SJSA1 (cell line): Measurements from ENCODE around the gene LRSAM1. TPM values are rescaled to one million over a fixed set of nuclear protein-coding genes. Genes with fewer than 3 reads are reported as not detected.

Source experiments
- DNase-seq, 2 experiments: peaks; one replicate each; pipeline ENCODE4 v3.0.0-alpha.2; 2015 to 2020; ENCODE audit warnings: low spot score in 2 of 2, low read depth in 1 of 2
- H3K27ac ChIP-seq: fragments of 250-450 bp; sonication (Bioruptor Pico); 2 replicates; pipeline ENCODE4 v1.5.1; 2020; ENCODE audit warnings: mild to moderate bottlenecking, moderate library complexity
- H3K27me3 ChIP-seq: fragments of 250-450 bp; sonication (Bioruptor Pico); replicated peaks from 2 replicates; pipeline ENCODE4 v1.5.1; 2020; ENCODE audit warnings: mild to moderate bottlenecking, moderate library complexity
- H3K36me3 ChIP-seq: fragments of 250-450 bp; sonication (Bioruptor Pico); 2 replicates; pipeline ENCODE4 v1.5.1; 2020; ENCODE audit warnings: mild to moderate bottlenecking
- H3K4me1 ChIP-seq: fragments of 250-450 bp; sonication (Bioruptor Pico); replicated peaks from 2 replicates; pipeline ENCODE4 v1.6.1; 2021; ENCODE audit warnings: mild to moderate bottlenecking
- H3K4me3 ChIP-seq: fragments of 250-450 bp; sonication (Bioruptor Pico); 2 replicates; pipeline ENCODE4 v1.5.1; 2020; ENCODE audit warnings: mild to moderate bottlenecking
- H3K9me3 ChIP-seq: fragments of 250-450 bp; sonication (Bioruptor Pico); replicated peaks from 2 replicates; pipeline ENCODE4 v1.5.1; 2020; ENCODE audit warnings: mild to moderate bottlenecking
- total RNA-seq: library from RNA; depleted of rRNA; stranded (reverse); fragments of >200 nt; shearing (Covaris generic); gene quantifications from 2 replicates; pipeline ENCODE4 v1.2.3, GENCODE V29; 2014

Gene LRSAM1
- total RNA-seq, 1 experiment from 2014 or later: 5.3 TPM

DNA sequence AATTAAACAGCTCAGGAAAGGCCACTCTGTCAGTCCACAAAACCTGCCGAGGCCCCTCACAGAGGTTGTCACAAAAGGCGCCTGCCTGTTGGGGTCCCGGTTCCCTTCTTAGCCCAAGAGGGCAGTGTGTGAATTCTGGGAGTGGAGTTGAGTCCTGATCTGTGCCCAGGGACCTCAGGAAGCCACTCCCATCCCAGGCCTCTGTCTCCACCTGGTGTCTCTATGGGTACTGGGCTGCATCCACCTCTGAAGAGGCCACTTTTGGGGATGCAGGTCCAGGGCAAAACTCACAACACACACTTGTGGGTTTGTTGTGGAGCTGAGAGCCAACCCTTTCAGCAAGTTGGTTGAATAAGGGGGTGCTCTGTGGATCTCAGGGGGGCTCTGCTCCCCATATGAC lies 86.5 kb downstream of the LRSAM1 start:
- no peak for DNase-seq
- peaks cover 85% of the 10 kb centered on the region for H3K4me1 ChIP-seq
- H3K27me3 ChIP-seq: no peaks in the 10 kb centered on the region
- H3K4me3 ChIP-seq: no peak overlapping the region
- H3K36me3 ChIP-seq: peaks cover 65% of the 10 kb centered on the region
- peak overlapping the region; percentile 43; the same call in 1 of the 2 replicates for H3K27ac ChIP-seq
- H3K9me3 ChIP-seq: no peaks in the 10 kb centered on the region

- H3K4me3 ChIP-seq: no peak overlapping the region
- H3K27ac ChIP-seq: peak overlapping the region; percentile 68
- no peaks in the 10 kb centered on the region for H3K9me3 ChIP-seq
- H3K36me3 ChIP-seq: peaks cover 73% of the 10 kb centered on the region
- no peaks in the 10 kb centered on the region for H3K27me3 ChIP-seq
- peak in 1 of 2 experiments; percentile 51 for DNase-seq
- H3K4me1 ChIP-seq: peaks cover 96% of the 10 kb centered on the region
Measured at GRCh38 chr9:127538849-127539258, 87.5 kb downstream of the LRSAM1 start.

DNA sequence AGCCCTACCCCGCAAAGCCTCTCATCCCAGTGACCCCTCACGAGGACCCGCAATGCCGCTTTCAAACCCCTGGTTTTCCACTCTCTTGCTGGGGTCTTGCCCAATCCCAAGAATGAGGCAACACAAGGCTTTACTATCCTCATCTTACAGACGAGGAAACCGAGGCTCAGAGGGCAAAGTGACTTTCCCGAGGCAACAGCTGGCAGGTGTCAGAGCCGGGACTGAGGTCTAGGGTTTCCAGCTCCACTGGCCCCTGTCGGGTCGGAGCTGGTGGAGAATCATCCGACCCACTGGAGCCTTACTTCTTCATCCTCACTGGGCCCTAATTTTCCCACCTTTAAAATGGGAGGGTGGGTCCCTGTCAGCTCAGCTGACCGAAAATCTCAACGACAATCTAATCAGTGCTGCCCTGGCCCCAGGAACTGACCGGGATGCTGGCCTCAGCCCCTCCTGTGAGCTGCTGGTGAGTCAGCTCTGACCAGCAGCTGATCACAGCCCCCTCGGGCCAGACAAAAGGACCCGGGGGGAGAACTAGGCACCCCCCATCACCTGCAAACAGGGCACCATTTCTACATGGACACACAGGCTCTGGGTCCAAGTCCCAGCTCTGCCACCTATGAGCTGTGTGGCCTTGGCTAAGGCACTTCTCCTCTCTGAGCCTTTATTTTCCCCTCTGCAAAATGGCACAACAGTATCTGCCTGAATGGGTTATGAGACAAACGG lies 88.1 kb downstream of the LRSAM1 start:
- H3K4me3 ChIP-seq: no peak overlapping the region
- H3K36me3 ChIP-seq: peaks cover 71% of the 10 kb centered on the region
- H3K27me3 ChIP-seq: no peaks in the 10 kb centered on the region
- H3K27ac ChIP-seq: peak overlapping the region; percentile 68
- H3K9me3 ChIP-seq: no peaks in the 10 kb centered on the region
- peaks cover 94% of the 10 kb centered on the region for H3K4me1 ChIP-seq
- no peak for DNase-seq

DNA sequence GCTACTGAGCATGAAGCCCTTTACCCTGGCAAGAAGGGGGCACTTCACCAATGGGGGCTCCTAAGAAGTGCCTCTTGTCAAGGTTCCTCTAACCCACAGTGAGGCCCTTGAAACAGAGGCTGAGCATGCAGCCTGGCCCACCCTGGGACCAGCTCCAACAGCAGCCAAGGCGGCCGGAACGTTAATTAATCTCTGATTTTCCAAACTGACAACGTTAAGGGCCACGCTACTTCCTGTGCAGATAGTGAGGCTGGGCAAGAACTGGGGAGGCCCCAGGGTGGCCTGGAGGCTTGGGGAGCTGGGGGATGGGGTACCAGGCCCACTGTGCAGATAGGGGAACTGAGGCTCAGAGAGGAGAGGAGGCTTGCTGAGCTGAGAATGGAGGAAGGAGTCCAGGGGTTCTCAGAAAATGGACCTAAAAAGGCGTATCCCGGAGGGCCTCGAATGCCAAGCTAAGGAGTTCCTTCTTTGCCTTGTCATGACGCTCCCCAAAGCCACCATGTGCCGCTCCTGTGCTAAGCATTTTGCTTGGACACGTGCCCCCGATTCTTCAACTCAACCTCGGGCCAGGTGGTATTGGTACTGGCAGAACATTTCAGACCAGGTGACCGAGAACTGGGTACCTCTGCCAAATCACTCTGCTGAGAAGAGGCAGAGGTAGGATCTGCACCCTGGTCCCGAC lies 88.8 kb downstream of the LRSAM1 start:
- Histone ChIP-seq H3K27me3 (no peaks in the 10 kb centered on the region), H3K36me3 (peaks cover 71% of the 10 kb centered on the region), H3K4me3 (no peak overlapping the region), H3K9me3 (no peaks in the 10 kb centered on the region), H3K27ac (no peak overlapping the region; the same call in 1 of the 2 replicates), H3K4me1 (peaks cover 94% of the 10 kb centered on the region)
- DNase-seq: no peak

DNA sequence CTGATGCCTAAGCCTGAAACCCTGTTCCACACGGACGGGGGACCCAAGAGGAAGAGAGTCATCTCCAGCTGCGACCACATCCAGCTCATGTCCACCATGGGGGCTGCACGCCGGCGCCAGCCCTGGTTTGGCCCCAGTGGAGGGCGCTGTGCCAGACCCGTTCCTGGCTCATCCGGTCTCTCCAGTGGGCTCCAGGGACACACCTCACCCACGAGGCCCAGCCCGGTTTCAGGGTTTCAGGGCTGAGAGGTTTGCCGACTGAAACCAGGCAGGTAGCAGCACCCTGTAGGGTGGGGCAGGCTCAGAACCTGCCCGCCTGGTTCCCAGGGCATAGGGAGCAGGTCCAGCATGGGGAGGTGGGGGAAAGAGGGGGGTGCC lies 89.3 kb downstream of the LRSAM1 start:
- Histone ChIP-seq H3K36me3 (peaks cover 66% of the 10 kb centered on the region), H3K4me3 (no peak overlapping the region), H3K27me3 (no peaks in the 10 kb centered on the region), H3K27ac (no peak overlapping the region), H3K9me3 (no peaks in the 10 kb centered on the region), H3K4me1 (peaks cover 95% of the 10 kb centered on the region)
- no peak for DNase-seq

- H3K4me3 ChIP-seq: no peak overlapping the region
- DNase-seq: no peak
- H3K27me3 ChIP-seq: no peaks in the 10 kb centered on the region
- peaks cover 95% of the 10 kb centered on the region for H3K4me1 ChIP-seq
- H3K27ac ChIP-seq: no peak overlapping the region
- peaks cover 62% of the 10 kb centered on the region for H3K36me3 ChIP-seq
- no peaks in the 10 kb centered on the region for H3K9me3 ChIP-seq
Measured at GRCh38 chr9:127541176-127541575, 89.9 kb downstream of the LRSAM1 start.

- Histone ChIP-seq H3K36me3 (peaks cover 61% of the 10 kb centered on the region), H3K4me3 (no peak overlapping the region), H3K27ac (peak overlapping the region; percentile 43; the same call in 1 of the 2 replicates), H3K9me3 (no peaks in the 10 kb centered on the region), H3K4me1 (peaks cover 96% of the 10 kb centered on the region), H3K27me3 (no peaks in the 10 kb centered on the region)
- no peak for DNase-seq
Measured at GRCh38 chr9:127541865-127542264, 90.6 kb downstream of the LRSAM1 start.

- H3K4me1 ChIP-seq: peaks cover 87% of the 10 kb centered on the region
- H3K27ac ChIP-seq: no peak overlapping the region
- peaks cover 60% of the 10 kb centered on the region for H3K36me3 ChIP-seq
- H3K4me3 ChIP-seq: no peak overlapping the region
- no peak for DNase-seq
- no peaks in the 10 kb centered on the region for H3K9me3 ChIP-seq
- H3K27me3 ChIP-seq: no peaks in the 10 kb centered on the region
Measured at GRCh38 chr9:127543221-127543620, 91.9 kb downstream of the LRSAM1 start.

DNA sequence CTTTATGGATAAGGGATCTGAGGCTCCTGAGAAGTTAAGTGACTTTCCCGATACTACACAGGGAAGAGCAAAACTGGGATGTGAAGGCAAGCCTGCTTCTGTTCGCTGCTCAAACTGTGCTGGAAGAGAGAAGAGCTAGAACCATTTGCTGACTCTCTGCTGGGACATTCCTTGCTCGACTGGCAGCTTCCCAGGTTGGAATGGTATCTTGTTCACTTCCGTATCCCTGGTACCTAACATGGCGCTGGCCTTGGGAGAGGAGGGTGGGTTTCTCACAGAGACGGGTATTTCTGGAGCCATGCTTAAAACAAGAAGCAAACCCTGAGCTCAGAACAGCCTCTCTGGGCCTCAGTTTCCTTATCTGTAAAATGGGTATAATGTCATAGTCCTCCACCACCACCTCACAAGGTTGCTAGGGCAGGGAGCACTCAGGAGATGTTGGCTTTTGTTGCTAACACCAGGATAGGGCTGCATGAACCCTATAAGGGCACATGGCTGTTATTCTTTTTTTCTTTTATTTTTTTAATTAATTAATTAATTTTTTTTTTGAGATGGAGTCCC lies 92.7 kb downstream of the LRSAM1 start:
- no peaks in the 10 kb centered on the region for H3K9me3 ChIP-seq
- H3K27ac ChIP-seq: no peak overlapping the region
- no peak overlapping the region for H3K4me3 ChIP-seq
- no peak for DNase-seq
- H3K27me3 ChIP-seq: no peaks in the 10 kb centered on the region
- H3K4me1 ChIP-seq: peaks cover 79% of the 10 kb centered on the region
- peaks cover 67% of the 10 kb centered on the region for H3K36me3 ChIP-seq

DNA sequence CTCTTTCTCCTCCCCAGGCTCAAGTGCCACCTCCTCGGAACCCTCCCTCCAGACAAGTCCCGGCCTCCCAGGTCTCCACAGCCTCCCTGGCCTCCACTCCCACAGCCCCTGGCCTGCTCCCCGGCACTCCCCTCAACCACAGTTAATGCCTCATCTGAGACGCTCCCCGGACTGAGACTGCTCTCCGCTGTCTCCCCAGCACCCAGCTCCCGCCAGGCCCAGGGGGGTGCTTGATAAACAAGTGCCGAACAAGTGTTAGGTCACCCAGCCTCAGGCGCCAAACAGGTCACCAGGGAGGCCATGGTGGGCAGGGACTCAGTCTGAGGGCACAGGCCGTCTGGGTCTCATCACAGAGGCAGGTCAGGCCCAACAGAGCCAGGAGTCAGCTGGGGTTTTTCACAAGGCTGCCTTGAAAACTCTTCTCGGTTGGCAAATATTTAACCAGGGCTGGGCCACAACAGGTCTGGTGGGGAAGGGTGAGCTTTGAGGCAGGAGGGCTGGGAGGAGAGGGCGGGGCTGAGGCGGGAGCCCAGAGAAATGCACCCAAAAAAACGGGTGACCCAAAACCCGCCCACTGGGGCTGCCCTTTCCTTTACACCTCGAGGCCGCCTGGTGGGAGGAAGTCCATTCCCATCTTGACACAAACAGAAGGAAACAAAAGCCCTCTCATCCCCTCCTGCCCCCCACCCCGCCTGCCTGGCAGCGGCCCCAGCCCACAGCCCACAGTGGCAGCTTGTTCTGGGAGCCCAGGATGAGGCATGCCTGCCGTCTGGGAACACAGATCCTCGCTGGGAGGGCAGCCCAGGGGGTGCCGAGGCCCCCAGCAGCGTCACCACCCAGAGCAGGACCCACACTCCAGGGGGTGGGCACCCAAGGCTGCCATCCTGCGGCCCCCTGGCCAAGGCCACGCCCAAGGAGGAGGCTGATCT lies 94.2 kb downstream of the LRSAM1 start:
- Histone ChIP-seq H3K4me1 (peaks cover 65% of the 10 kb centered on the region), H3K27ac (peak overlapping the region; percentile 57), H3K9me3 (no peaks in the 10 kb centered on the region), H3K4me3 (no peak overlapping the region), H3K27me3 (no peaks in the 10 kb centered on the region), H3K36me3 (peaks cover 68% of the 10 kb centered on the region)
- peak; percentile 76 to 88 for DNase-seq

- H3K27me3 ChIP-seq: no peaks in the 10 kb centered on the region
- H3K4me3 ChIP-seq: no peak overlapping the region
- DNase-seq: no peak
- no peaks in the 10 kb centered on the region for H3K9me3 ChIP-seq
- peak overlapping the region; percentile 57 for H3K27ac ChIP-seq
- peaks cover 67% of the 10 kb centered on the region for H3K36me3 ChIP-seq
- peaks cover 57% of the 10 kb centered on the region for H3K4me1 ChIP-seq
Measured at GRCh38 chr9:127546125-127546832, 95.0 kb downstream of the LRSAM1 start.

DNA sequence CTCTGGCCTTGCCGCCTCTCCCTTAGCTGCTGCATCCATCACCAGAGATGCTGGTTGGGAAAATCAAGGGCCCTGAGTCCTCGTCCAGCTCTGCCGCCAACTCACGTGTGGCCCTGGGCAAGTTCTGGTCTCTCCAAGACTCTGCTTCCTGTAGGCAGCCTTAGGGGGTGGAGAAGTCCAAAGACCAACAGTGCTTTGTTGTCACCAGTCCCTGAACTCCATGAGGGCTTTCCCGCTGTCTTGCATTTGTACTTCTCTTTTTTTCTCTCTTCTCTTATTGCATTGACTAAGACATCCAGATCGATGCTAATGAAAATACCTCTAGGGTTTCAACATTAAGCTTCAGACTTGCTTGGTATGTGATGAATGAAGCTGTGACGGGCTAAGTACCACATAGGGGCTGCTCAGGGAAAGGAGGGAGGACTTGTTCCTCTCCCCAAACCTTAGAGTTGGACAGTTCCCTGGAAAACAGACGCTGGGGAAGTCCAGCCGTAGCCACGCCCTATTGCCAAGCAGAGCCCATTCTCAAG lies 97.1 kb downstream of the LRSAM1 start:
- Histone ChIP-seq H3K36me3 (peaks cover 61% of the 10 kb centered on the region), H3K27ac (no peak overlapping the region), H3K4me1 (peaks cover 35% of the 10 kb centered on the region), H3K27me3 (no peaks in the 10 kb centered on the region), H3K4me3 (no peak overlapping the region), H3K9me3 (no peaks in the 10 kb centered on the region)
- DNase-seq: no peak

- Histone ChIP-seq H3K9me3 (no peaks in the 10 kb centered on the region), H3K36me3 (peaks cover 60% of the 10 kb centered on the region), H3K4me3 (no peak overlapping the region), H3K27me3 (no peaks in the 10 kb centered on the region), H3K27ac (no peak overlapping the region), H3K4me1 (peaks cover 35% of the 10 kb centered on the region)
- no peak for DNase-seq
Measured at GRCh38 chr9:127549218-127549617, 97.9 kb downstream of the LRSAM1 start.
